ENCODE measurements around the gene SAP25. TPM values are rescaled to one million over a fixed set of nuclear protein-coding genes. Genes with fewer than 3 reads are reported as not detected.

The SAP25 gene
- polyA plus RNA-seq, 1 of the 3 experiments (the other 2 are of a cell fraction): 1.2 TPM

DNA sequence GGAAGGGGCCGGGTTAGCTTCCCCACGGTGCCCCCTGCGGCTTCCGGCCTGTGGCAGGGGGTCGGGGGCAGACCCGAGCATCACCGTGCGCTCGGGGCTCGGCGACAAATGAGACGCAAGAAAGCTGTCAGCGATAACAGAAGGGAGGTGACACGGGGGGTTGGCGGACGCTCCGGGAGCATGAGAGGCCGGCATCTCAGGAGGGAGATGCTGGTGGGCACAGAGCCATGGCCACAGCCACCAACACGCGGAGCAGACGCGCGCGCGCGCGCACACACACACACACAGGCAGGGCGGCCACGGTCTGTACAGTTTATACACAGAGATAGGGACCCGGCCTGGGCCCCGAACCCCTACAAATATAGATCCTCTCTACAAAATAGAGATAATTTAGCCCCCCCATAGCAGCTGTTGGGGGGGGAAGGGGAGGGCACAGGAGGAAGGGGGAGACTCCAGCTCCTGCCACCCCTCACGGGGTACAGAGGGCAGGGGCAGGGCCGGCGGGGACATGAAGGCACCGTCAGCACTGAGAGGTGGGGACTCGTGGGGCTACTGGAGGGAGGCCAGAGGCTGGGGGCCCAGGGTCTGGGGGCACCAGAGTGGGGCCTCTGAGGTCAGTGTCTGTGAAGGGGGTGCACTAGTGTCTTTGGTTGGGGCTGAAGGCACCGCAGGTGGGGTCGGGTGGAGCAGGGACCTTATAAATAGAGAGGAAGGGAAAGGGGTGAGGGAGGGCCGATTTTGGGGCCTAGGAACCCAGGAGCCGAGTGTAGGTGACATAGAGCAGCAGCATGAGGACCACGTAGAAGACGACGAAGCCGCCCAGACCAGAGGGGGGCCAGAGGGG lies 884 bp upstream of the SAP25 start:
- WGBS (ENCODE audit: low lambda C conversion rate): 88% methylated on average over 43 of the region's 44 CpGs
- no peak overlapping the region for H3K27ac ChIP-seq (ENCODE audit: low read depth in 2 of 2, low read length in 1 of 2)
- H2AFZ ChIP-seq (ENCODE audit: low read depth): no peak overlapping the region
- H3K36me3 ChIP-seq (replicated peaks in 1 of 2; ENCODE audit: control insufficient read depth in 1 of 2, insufficient read depth in 2 of 2, low read length in 1 of 2): peaks cover 18 to 42% of the 10 kb centered on the region in 2 experiments
- DNase-seq: peak; percentile 45
- H3F3A ChIP-seq (replicated peaks; ENCODE audit: insufficient read depth): no peaks in the 10 kb centered on the region
- no peaks in the 10 kb centered on the region for H3K79me2 ChIP-seq (ENCODE audit: insufficient read depth)
- H3K4me1 ChIP-seq (ENCODE audit: control insufficient read depth in 1 of 2, insufficient read depth in 2 of 2, low read depth in 1 of 2, low read length in 1 of 2): peaks cover 0 to 16% of the 10 kb centered on the region in 2 experiments; a peak in 1 of 4 replicates
- H3K4me2 ChIP-seq: no peak overlapping the region
- ChIA-PET CTCF (interaction anchor here (1.0 to 1.5 kb wide), 3 partner anchors 10 to 92 kb away, joined by 5 read pairs; partner anchors contain the start of gene NYAP1), POLR2A (no interaction called here)
- no peak overlapping the region for H3K9ac ChIP-seq
- no peaks in the 10 kb centered on the region for H4K20me1 ChIP-seq (ENCODE audit: insufficient read depth)
- H3K9me2 ChIP-seq: no peaks in the 10 kb centered on the region
- H3K9me3 ChIP-seq: no peaks in the 10 kb centered on the region
- TF ChIP-seq RFX5 (IDR thresholded peaks at IDR 0.05; ENCODE audit: low read length) (no peak), EP300 (IDR thresholded peaks at IDR 0.05; ENCODE audit: borderline replicate concordance in 1 of 2, low read depth in 1 of 2, low read length in 1 of 2) (no peak), FOSL2 (IDR thresholded peaks at IDR 0.05; ENCODE audit: borderline replicate concordance, low read depth) (no peak), RAD21 (IDR thresholded peaks at IDR 0.05; ENCODE audit: low read length) (no peak), POLR2AphosphoS5 (IDR thresholded peaks at IDR 0.05; ENCODE audit: low read depth, low read length) (no peak), RXRA (IDR thresholded peaks at IDR 0.05; ENCODE audit: borderline replicate concordance, low read depth) (no peak), TCF12 (IDR thresholded peaks at IDR 0.05) (no peak), SIN3A (IDR thresholded peaks at IDR 0.05; ENCODE audit: borderline replicate concordance, low read depth, low read length) (no peak), NFIC (IDR thresholded peaks at IDR 0.05; ENCODE audit: borderline replicate concordance) (no peak), CHD2 (IDR thresholded peaks at IDR 0.05; ENCODE audit: low read length, partially characterized antibody) (no peak)
- TF ChIP-seq, protein P1, sequence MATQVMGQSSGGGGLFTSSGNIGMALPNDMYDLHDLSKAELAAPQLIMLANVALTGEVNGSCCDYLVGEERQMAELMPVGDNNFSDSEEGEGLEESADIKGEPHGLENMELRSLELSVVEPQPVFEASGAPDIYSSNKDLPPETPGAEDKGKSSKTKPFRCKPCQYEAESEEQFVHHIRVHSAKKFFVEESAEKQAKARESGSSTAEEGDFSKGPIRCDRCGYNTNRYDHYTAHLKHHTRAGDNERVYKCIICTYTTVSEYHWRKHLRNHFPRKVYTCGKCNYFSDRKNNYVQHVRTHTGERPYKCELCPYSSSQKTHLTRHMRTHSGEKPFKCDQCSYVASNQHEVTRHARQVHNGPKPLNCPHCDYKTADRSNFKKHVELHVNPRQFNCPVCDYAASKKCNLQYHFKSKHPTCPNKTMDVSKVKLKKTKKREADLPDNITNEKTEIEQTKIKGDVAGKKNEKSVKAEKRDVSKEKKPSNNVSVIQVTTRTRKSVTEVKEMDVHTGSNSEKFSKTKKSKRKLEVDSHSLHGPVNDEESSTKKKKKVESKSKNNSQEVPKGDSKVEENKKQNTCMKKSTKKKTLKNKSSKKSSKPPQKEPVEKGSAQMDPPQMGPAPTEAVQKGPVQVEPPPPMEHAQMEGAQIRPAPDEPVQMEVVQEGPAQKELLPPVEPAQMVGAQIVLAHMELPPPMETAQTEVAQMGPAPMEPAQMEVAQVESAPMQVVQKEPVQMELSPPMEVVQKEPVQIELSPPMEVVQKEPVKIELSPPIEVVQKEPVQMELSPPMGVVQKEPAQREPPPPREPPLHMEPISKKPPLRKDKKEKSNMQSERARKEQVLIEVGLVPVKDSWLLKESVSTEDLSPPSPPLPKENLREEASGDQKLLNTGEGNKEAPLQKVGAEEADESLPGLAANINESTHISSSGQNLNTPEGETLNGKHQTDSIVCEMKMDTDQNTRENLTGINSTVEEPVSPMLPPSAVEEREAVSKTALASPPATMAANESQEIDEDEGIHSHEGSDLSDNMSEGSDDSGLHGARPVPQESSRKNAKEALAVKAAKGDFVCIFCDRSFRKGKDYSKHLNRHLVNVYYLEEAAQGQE (IDR thresholded peaks at IDR 0.05; ENCODE audit: low read depth, low read length): no peak
- TF ChIP-seq, protein P2, sequence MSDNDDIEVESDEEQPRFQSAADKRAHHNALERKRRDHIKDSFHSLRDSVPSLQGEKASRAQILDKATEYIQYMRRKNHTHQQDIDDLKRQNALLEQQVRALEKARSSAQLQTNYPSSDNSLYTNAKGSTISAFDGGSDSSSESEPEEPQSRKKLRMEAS (IDR thresholded peaks at IDR 0.05; ENCODE audit: low read depth): no peak
- TF ChIP-seq, protein P3, sequence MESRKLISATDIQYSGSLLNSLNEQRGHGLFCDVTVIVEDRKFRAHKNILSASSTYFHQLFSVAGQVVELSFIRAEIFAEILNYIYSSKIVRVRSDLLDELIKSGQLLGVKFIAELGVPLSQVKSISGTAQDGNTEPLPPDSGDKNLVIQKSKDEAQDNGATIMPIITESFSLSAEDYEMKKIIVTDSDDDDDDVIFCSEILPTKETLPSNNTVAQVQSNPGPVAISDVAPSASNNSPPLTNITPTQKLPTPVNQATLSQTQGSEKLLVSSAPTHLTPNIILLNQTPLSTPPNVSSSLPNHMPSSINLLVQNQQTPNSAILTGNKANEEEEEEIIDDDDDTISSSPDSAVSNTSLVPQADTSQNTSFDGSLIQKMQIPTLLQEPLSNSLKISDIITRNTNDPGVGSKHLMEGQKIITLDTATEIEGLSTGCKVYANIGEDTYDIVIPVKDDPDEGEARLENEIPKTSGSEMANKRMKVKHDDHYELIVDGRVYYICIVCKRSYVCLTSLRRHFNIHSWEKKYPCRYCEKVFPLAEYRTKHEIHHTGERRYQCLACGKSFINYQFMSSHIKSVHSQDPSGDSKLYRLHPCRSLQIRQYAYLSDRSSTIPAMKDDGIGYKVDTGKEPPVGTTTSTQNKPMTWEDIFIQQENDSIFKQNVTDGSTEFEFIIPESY (IDR thresholded peaks at IDR 0.05; ENCODE audit: borderline replicate concordance, low read depth): no peak
- TF ChIP-seq, protein P4, sequence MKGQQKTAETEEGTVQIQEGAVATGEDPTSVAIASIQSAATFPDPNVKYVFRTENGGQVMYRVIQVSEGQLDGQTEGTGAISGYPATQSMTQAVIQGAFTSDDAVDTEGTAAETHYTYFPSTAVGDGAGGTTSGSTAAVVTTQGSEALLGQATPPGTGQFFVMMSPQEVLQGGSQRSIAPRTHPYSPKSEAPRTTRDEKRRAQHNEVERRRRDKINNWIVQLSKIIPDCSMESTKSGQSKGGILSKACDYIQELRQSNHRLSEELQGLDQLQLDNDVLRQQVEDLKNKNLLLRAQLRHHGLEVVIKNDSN (IDR thresholded peaks at IDR 0.05; ENCODE audit: borderline replicate concordance, low read depth): no peak
- TF ChIP-seq, protein P5, sequence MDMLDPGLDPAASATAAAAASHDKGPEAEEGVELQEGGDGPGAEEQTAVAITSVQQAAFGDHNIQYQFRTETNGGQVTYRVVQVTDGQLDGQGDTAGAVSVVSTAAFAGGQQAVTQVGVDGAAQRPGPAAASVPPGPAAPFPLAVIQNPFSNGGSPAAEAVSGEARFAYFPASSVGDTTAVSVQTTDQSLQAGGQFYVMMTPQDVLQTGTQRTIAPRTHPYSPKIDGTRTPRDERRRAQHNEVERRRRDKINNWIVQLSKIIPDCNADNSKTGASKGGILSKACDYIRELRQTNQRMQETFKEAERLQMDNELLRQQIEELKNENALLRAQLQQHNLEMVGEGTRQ (IDR thresholded peaks at IDR 0.05; ENCODE audit: borderline replicate concordance, low read depth, low read length): no peak
- TF ChIP-seq, protein P6, sequence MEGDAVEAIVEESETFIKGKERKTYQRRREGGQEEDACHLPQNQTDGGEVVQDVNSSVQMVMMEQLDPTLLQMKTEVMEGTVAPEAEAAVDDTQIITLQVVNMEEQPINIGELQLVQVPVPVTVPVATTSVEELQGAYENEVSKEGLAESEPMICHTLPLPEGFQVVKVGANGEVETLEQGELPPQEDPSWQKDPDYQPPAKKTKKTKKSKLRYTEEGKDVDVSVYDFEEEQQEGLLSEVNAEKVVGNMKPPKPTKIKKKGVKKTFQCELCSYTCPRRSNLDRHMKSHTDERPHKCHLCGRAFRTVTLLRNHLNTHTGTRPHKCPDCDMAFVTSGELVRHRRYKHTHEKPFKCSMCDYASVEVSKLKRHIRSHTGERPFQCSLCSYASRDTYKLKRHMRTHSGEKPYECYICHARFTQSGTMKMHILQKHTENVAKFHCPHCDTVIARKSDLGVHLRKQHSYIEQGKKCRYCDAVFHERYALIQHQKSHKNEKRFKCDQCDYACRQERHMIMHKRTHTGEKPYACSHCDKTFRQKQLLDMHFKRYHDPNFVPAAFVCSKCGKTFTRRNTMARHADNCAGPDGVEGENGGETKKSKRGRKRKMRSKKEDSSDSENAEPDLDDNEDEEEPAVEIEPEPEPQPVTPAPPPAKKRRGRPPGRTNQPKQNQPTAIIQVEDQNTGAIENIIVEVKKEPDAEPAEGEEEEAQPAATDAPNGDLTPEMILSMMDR (IDR thresholded peaks at IDR 0.05): no peak
- TF ChIP-seq, protein P7, sequence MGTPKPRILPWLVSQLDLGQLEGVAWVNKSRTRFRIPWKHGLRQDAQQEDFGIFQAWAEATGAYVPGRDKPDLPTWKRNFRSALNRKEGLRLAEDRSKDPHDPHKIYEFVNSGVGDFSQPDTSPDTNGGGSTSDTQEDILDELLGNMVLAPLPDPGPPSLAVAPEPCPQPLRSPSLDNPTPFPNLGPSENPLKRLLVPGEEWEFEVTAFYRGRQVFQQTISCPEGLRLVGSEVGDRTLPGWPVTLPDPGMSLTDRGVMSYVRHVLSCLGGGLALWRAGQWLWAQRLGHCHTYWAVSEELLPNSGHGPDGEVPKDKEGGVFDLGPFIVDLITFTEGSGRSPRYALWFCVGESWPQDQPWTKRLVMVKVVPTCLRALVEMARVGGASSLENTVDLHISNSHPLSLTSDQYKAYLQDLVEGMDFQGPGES (IDR thresholded peaks at IDR 0.05; ENCODE audit: low read depth, low read length): no peak
- no peaks in the 10 kb centered on the region for H3K27me3 ChIP-seq (ENCODE audit: insufficient read depth)
- H3K4me3 ChIP-seq (ENCODE audit: low read depth in 2 of 2, low read length in 1 of 2): no peak overlapping the region

All from SK-N-SH (cell line).